ENCODE results near the gene JUP.

The JUP gene

GRCh38 chr17:41796121-41796895 lies 9.8 kb upstream of the JUP start:
- no peak for TF ChIP-seq CTCF (IDR thresholded peaks at IDR 0.05)
- intact Hi-C loops (cut with DNase I; ENCODE audit: low total_unique reads) = no loop called here
- Histone ChIP-seq H3K36me3 (no peaks in the 10 kb centered on the region), H3K9me3 (no peaks in the 10 kb centered on the region), H3K4me3 (no peak overlapping the region), H3K27me3 (no peaks in the 10 kb centered on the region), H3K27ac (no peak overlapping the region), H3K4me1 (peaks cover 0 to 21% (median 15%) of the 10 kb centered on the region in 4 donors)
- no peak for DNase-seq

- intact Hi-C loops (cut with DNase I; ENCODE audit: low total_unique reads) = no loop called here
- no peak overlapping the region for H3K27ac ChIP-seq
- no peak for TF ChIP-seq CTCF (IDR thresholded peaks at IDR 0.05)
- no peaks in the 10 kb centered on the region for H3K36me3 ChIP-seq
- H3K4me1 ChIP-seq = peaks cover 0 to 14% (median 9%) of the 10 kb centered on the region in 4 donors
- no peaks in the 10 kb centered on the region for H3K27me3 ChIP-seq
- no peak for DNase-seq
- H3K9me3 ChIP-seq = no peaks in the 10 kb centered on the region
- no peak overlapping the region for H3K4me3 ChIP-seq
These were observed 8.0 kb upstream of the JUP start for GRCh38 chr17:41794540-41794975.

- Histone ChIP-seq H3K27me3 (no peaks in the 10 kb centered on the region), H3K27ac (no peak overlapping the region), H3K9me3 (no peaks in the 10 kb centered on the region), H3K4me3 (no peak overlapping the region), H3K36me3 (no peaks in the 10 kb centered on the region), H3K4me1 (peaks cover 0 to 14% (median 9%) of the 10 kb centered on the region in 4 donors)
- no peak for TF ChIP-seq CTCF (IDR thresholded peaks at IDR 0.05)
- no peak for DNase-seq
- intact Hi-C loops (cut with DNase I; ENCODE audit: low total_unique reads) = no loop called here
These were observed 7.5 kb upstream of the JUP start for GRCh38 chr17:41793784-41794539.

GRCh38 chr17:41792845-41793783 lies 6.6 kb upstream of the JUP start:
- H3K9me3 ChIP-seq = no peaks in the 10 kb centered on the region
- H3K36me3 ChIP-seq = no peaks in the 10 kb centered on the region
- intact Hi-C loops (cut with DNase I; ENCODE audit: low total_unique reads) = no loop called here
- H3K27ac ChIP-seq = peak overlapping the region; percentile 24 to 32
- TF ChIP-seq CTCF (IDR thresholded peaks at IDR 0.05) = no peak
- DNase-seq = no peak
- no peak overlapping the region for H3K4me3 ChIP-seq
- no peaks in the 10 kb centered on the region for H3K27me3 ChIP-seq
- H3K4me1 ChIP-seq = peaks cover 0 to 14% (median 9%) of the 10 kb centered on the region in 4 donors

- Histone ChIP-seq H3K9me3 (no peaks in the 10 kb centered on the region), H3K36me3 (no peaks in the 10 kb centered on the region), H3K27me3 (peaks cover 0 to 43% of the 10 kb centered on the region in 2 donors), H3K27ac (no peak overlapping the region), H3K4me3 (no peak overlapping the region), H3K4me1 (peaks cover 0 to 39% (median 25%) of the 10 kb centered on the region in 4 donors)
- DNase-seq = no peak
- TF ChIP-seq CTCF (IDR thresholded peaks at IDR 0.05) = no peak
- intact Hi-C loops (cut with DNase I; ENCODE audit: low total_unique reads) = no loop called here
These were observed 509 bp upstream of the JUP start for GRCh38 chr17:41787021-41787418.

All from tibial artery (tissue), 4 donors.